RWPE1 (cell line): ENCODE data around the gene WDPCP.

Source experiments
- CTCF ChIA-PET: fragments of 350-600 bp; sonication (Branson Sonifier 250); formaldehyde crosslinking; extraction: SDS; loops from one replicate; lab custom pipeline; 2021; lab: Yijun Ruan, JAX
- POLR2A ChIA-PET: fragments of 400-600 bp; formaldehyde crosslinking; extraction: SDS; loops from one replicate; lab custom pipeline; 2020; ENCODE audit warnings: antibody characterized with exemption; ENCODE audit not compliant: low non-redundant PET; lab: Yijun Ruan, JAX
- DNase-seq: peaks from one replicate; pipeline ENCODE4 v3.0.0; 2012; ENCODE audit warnings: low spot score
- H3K27ac ChIP-seq: fragments of 450-650 bp; 2 replicates; pipeline ENCODE4 v1.5.1; 2017
- CTCF ChIP-seq: fragments of 450-650 bp; conservative IDR thresholded peaks from 2 replicates; pipeline ENCODE4 v1.5.1; 2017; ENCODE audit warnings: low read depth, mild to moderate bottlenecking

WDPCP gene

GRCh38 chr2:63434024-63435001 is 154.0 kb downstream of the WDPCP start:
- H3K27ac ChIP-seq, result no peak overlapping the region
- ChIA-PET POLR2A (no interaction called here), CTCF (interaction anchor here (1.2 kb wide), 1 partner anchor 16 kb away, joined by 9 read pairs; no protein-coding TSS in a partner anchor)
- DNase-seq, result no peak
- TF ChIP-seq CTCF, result no peak

- CTCF ChIA-PET, result interaction anchor here (0.6 kb wide), 1 partner anchor 9 kb away, joined by 3 read pairs; no protein-coding TSS in a partner anchor
- TF ChIP-seq CTCF, result no peak
- DNase-seq, result no peak
- no peak overlapping the region for H3K27ac ChIP-seq
- POLR2A ChIA-PET, result no interaction called here
Measured at GRCh38 chr2:63432373-63432772, 155.9 kb downstream of the WDPCP start.

- ChIA-PET POLR2A (no interaction called here), CTCF (no interaction called here)
- no peak for TF ChIP-seq CTCF
- no peak overlapping the region for H3K27ac ChIP-seq
- DNase-seq, result no peak
Measured at GRCh38 chr2:63425606-63426005, 162.7 kb downstream of the WDPCP start.

- ChIA-PET CTCF (interaction anchor here (0.6 to 0.9 kb wide), 5 partner anchors 11 to 1976 kb away, joined by 3 to 6 read pairs (median 4); no protein-coding TSS in a partner anchor), POLR2A (no interaction called here)
- no peak overlapping the region for H3K27ac ChIP-seq
- DNase-seq, result no peak
- 0 out of 2 replicates have a peak, but pooled peaks have one; percentile 2 for TF ChIP-seq CTCF
Measured at GRCh38 chr2:63425079-63425416, 163.2 kb downstream of the WDPCP start.

- ChIA-PET CTCF (interaction anchor here (0.5 to 0.9 kb wide), 9 partner anchors 12 to 1977 kb away, joined by 3 to 6 read pairs (median 3); no protein-coding TSS in a partner anchor), POLR2A (no interaction called here)
- DNase-seq, result peak; percentile 28
- peak; percentile 43 for TF ChIP-seq CTCF
- no peak overlapping the region for H3K27ac ChIP-seq
Measured at GRCh38 chr2:63424329-63425078, 163.8 kb downstream of the WDPCP start.

- no peak for TF ChIP-seq CTCF
- no peak overlapping the region for H3K27ac ChIP-seq
- no peak for DNase-seq
- ChIA-PET POLR2A (no interaction called here), CTCF (no interaction called here)
Measured at GRCh38 chr2:63422556-63422955, 165.7 kb downstream of the WDPCP start.
